NCI-H1105 (cell line): Measurements from ENCODE around the gene MEF2C.
"Not testable (repeated sequence)": the region's sequence is repeated elsewhere in the genome, so short reads cannot be mapped to it uniquely, and the experiment has no call there.

Source experiments
- DNase-seq: peaks from one replicate; lab custom pipeline; 2025; lab: John Stamatoyannopoulos, UW

Gene MEF2C

GRCh38 chr5:88798933-88799332 is 84.1 kb downstream of the MEF2C start:
- DNase-seq, result not testable (repeated sequence)

DNA sequence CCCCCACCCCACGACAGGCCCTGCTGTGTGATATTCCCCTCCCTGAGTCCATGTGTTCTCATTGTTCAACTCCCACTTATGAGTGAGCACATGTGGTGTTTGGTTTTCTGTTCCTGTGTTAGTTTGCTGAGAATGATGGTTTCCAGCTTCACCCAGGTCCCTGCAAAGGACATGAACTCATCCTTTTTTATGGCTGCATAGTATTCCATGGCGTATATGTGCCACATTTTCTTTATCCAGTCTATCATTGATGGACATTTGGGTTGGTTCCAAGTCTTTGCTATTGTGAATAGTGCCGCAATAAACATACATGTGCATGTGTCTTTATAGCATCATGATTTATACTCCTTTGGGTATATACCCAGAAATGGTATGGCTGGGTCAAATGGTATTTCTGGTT is 89.2 kb downstream of the MEF2C start:
- DNase-seq, result not testable (repeated sequence)

GRCh38 chr5:88792144-88792840 is 90.7 kb downstream of the MEF2C start:
- DNase-seq, result no peak

DNA sequence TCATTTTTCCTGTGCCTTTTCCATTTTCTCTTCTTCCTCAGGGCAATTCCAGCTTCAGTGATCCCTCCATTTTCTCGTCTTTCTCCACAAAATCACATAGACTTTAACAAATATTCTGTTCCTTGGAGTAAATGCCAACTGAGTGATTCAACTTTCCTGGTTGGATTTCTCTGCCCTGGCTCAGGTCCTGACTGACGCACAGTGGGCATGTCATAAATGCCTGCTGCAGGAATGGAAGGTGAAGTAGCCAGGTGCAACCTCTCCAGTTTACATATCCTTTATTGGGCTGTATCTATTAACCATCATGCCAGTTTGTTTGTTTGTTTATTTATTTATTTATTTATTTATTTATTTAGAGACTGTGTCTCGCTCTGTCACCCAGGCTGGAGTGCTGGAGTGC is 95.1 kb downstream of the MEF2C start:
- DNase-seq, result no peak

DNA sequence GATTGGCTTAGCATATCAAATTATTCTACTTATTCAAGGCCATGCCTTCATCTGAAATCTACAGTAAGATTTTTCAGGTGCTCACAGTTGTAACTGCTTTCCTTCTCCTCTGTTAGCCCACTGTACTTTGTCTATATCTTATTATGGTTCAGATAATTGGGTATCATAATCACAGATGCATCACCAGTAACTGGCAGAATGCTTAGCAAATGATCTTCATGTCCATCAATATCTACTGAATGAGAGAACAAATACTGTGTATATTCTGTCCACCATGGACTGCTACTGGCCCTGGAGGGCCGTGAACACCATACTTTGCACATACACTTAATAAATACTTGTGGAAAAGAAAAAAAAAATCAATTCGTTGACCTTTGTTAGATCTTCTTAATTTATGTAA is 96.2 kb downstream of the MEF2C start:
- DNase-seq, result no peak

- DNase-seq, result peak; percentile 56
These were observed 97.0 kb downstream of the MEF2C start for GRCh38 chr5:88785746-88786565.

DNA sequence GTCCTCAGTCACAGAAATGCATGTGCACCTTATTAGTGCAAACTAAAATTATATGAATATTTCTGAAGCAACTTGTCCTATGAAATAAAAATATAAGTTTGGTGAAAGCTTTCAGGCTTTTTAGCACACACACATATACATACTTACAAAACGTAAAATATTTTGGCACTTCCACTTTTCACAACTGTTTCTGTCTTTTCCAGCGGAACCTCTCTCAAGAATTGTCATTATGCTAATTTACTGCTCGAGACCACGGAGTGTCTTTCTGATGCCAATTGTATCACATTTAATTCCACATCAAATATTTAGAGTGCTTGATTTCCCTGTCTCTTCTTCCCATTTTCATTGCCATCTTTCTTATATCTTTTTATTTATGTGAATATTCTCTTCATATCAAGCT is 100.4 kb downstream of the MEF2C start:
- DNase-seq, result no peak

GRCh38 chr5:88780736-88781135 is 102.2 kb downstream of the MEF2C start:
- no peak for DNase-seq

DNA sequence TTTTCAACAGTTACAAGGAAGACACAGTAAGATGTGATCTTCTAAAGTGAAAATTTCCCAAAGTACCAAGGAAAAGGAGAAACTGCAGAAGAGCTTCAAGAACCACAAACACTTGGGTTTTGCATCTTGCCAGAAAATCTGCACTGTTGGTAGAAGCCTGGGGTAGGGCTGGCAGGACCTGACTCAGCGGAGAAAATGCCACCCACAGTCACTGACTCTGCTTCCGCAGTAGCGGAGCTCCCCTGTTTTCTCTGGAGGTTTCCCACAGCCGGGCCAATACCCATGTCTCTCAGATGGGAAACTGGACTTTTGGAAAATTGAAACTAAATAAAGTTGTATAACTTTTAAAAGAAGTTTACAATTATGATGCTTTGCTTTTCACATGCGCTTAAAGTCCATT is 104.2 kb downstream of the MEF2C start:
- DNase-seq, result no peak

DNA sequence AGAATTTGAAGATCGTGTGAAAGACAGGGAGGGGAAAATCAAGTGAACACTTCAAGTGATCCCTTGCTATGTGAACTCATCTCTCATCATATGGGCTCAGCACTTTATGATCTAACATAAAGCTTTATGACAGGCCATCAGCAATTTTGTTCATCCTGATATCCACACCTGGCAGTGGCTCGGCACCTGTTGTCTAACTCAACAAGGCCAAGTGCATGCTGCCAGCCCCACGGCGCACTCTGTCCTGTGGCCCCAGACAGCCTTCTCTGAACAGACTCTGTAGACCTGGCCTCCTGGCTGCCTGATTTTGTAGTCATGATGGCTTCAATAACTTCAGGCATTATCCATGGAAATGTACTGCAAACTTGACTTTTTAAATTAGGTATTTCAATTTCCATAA is 106.3 kb downstream of the MEF2C start:
- DNase-seq, result no peak

GRCh38 chr5:88772831-88773230 is 110.2 kb downstream of the MEF2C start:
- no peak for DNase-seq

GRCh38 chr5:88772047-88772446 is 110.9 kb downstream of the MEF2C start:
- no peak for DNase-seq

DNA sequence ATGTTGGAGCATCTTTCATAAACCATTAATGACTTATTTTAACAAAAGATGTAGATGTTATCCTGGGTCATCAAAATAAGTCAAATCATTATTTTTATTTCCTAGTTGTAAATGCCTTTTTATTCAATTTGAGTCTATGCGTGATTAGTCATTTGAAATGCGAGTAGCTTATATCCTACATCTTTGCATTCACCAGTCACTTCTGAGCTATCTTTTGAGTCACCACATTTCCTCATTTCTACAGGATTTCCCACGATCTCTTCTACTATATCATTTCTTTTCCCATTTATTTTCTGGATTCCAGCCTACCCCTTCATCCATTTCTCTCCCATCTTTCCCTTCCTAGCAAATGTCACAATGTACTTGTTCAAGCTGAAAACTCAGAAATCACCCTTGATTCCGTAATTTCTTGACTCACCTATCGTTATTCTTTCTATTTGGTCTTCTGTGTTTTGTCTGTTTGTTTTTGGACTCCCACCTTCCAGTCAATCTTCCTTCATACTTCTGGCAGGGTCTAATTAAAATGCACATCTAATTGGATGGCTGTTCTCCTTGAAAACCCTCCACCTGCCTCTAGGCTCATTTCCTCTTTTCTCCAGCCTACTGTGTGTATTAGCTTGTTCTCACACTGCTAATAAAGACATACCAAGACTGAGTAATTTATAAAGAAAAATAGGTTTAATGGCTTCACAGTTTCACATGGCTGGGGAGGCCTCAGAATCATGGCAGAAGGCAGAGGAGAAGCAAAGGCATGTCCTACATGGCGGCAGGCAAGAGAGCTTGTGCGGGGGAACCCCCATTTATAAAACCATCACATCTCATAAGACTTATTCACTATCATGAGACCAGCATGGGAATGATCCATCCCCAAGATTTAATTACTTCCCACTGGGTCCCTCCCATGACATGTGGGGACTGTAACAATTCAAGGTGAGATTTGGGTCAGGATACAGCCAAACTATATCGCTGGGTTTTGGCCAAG is 112.4 kb downstream of the MEF2C start:
- DNase-seq, result no peak

- DNase-seq, result no peak
These were observed 113.8 kb downstream of the MEF2C start for GRCh38 chr5:88769165-88769564.

DNA sequence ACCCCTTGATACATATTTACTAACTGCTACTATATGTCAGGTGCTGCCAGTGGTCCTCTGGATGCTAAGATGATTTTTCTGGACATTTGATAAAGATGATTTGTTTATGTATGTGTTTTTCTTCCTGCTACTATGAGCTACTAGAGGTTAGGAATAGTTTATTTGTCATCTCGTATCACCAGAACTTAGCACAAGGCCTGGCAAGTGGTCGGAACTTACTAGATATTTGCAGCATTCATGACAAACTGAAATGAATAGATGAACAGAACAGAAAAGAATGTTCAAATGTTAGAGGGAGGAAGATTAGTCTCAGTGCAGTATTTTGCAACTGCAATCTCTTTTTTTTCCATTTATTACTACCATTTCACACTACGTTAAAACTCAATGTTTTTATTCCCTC is 114.6 kb downstream of the MEF2C start:
- DNase-seq, result no peak

GRCh38 chr5:88765798-88766197 is 117.2 kb downstream of the MEF2C start:
- no peak for DNase-seq

- no peak for DNase-seq
These were observed 117.8 kb downstream of the MEF2C start for GRCh38 chr5:88765171-88765570.

- DNase-seq, result no peak
These were observed 121.0 kb downstream of the MEF2C start for GRCh38 chr5:88761939-88762338.

DNA sequence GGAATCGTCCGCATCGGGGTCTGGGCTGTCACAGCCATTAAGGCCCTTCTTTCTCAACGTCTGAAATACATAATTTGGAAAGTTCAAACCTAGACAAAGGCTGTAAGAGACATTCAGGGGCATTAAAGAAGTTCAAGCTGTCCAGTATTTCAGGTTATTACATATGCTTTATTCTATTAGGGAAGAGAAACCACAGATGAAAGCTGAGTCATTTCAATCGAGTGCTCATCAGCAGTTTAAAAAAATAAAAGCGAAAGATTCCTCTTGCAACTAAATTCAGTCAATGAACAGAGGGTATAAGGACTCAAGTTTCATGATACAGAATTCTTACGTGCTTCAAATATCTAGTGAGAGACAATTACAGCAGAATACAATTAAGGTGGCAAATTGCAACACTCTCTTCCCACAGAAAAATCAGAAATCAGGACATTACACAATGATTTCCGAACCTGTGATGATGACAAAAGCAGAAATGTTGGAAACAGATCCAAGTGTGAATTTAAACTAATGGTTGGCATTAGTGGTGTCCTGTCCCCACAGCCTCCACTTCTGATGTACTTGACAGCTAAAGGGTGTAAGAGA is 121.6 kb downstream of the MEF2C start:
- no peak for DNase-seq

DNA sequence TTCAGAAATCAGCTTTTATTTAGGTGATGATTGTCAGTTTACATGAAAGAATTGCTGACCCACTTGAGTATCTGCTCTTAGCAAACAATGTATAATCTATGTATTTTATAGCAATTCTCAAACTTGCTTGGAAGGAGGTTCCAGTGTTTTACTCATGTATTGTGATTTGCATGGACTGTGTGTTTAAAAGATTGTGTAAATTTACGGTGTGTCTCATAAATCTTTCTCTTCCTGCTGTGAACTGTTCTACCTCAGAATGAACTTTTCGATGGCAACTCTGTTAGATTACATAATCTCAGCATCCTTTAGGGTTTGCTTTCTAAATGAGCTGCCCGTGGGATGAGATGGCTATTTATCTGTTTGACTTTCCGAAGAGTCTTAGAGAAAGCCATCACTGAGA is 122.5 kb downstream of the MEF2C start:
- no peak for DNase-seq

GRCh38 chr5:88758591-88758990 is 124.4 kb downstream of the MEF2C start:
- DNase-seq, result no peak

GRCh38 chr5:88758184-88758583 is 124.8 kb downstream of the MEF2C start:
- no peak for DNase-seq
